ENCODE measurements around the gene NDC1.
A peak's percentile ranks its signal among the peaks of the same experiment; 100 is the strongest.
"Not testable (repeated sequence)": the region's sequence is repeated elsewhere in the genome, so short reads cannot be mapped to it uniquely, and the experiment has no call there.

The NDC1 gene

GRCh38 chr1:53837924-53838653 is at the start of gene NDC1:
Gene NDC1, minus strand, starts transcription at chr1:53838296. Its CDS starts 35 bp downstream, at chr1:53838261.
- DNase-seq (ENCODE audit: low spot score), result peak; percentile 90

DNA sequence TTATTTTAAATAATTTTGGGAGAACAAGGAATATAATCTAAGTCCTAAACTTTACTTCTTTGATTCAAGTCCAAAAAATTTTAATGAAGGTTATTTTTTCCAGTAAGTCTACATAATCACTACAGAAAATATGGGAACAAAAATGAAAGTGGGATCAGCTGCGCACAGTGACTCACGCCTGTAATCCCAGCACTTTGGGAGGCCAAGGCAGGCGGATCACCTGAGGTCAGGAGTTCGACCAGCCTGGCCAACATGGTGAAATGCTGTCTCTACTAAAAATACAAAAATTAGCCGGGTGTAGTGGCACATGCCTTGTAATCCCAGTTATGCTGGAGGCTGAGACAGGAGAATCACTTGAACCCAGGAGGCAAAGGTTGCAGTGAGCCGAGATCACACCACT is 45.5 kb upstream of the NDC1 start:
- not testable (repeated sequence) for DNase-seq (ENCODE audit: low spot score)

GRCh38 chr1:53881853-53882252 is 43.8 kb upstream of the NDC1 start:
- DNase-seq (ENCODE audit: low spot score), result not testable (repeated sequence)

DNA sequence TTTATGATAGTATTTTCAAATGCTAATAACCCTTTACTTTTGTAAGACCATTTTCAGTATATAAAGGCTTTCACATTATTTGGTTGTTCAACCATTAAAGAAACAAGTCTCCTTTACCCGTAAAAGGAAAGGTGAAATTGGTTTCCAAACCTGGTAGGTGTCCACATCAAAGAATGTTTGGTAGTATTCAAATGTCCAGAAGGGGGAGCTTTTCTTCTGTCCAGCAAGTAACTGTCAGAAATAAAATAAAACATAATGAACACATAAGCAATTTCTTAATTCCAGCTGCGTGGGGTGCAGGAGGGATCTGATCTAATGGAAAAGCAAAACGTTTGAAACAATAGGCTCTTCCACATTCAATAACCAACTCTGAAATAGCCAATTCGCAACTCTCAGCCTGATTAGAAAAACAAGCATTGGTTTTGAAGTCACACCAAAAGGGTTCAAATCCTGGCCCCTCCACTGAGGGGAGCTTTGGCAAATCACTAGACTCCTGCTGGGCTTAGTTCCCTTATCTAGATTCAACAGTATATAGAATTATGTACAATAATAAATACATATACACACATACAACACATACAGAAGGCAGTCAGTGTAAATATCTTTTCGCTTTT is 40.5 kb upstream of the NDC1 start:
- DNase-seq (ENCODE audit: low spot score), result peak; percentile 63

- not testable (repeated sequence) for DNase-seq (ENCODE audit: low spot score)
Measured at GRCh38 chr1:53875150-53875549, 37.1 kb upstream of the NDC1 start.

DNA sequence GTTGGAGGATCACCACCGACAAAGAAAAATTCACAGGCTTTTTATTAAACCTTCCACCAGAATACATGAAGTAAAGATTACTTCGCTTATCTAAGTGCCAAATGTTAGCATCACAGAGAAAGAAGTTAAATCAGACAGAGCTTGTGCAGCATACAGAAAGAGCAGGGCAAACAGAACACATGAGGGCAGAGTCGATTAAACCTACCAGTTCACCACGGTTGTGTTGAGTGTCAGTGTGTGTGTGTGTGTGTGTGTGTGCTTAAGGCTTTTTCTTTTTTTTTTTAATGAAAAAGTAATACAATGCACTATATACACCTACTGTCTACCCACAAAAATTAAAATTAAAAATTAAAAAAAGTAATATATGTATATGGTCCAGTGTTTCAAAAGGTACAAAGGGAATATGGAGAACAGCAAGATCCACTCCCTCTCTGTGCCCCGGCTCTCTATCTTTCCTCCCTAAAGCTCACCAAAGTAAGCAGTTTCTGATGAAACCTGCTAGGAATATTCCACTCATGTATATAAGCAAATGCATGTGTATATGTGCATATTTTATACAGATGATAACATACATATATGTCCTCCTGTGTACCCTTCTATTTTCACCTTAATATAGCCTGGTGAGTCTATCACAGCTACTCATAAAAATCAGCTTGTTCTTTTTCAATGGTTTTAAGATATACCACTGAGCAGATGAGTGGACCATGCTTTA is 33.8 kb upstream of the NDC1 start:
- no peak for DNase-seq (ENCODE audit: low spot score)

DNA sequence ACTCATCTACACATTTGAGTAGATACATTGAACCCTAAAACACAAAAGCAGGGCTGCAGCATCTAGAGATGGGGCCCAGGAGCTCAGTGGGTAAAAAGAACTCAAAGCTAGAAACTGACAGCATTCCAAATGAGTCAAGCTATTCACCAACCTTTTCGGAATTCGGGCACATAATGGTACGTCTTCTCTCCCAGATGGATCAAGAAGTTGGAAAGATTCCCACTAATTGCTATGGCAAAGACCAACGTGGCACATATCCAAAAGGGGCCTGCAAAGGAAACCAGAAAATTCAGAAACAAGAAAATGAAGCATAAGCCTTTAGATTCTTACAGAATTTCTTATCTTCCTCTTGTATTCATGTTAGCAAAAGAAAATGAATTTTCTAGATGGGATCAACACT is 33.1 kb upstream of the NDC1 start:
- DNase-seq (ENCODE audit: low spot score), result no peak

GRCh38 chr1:53869454-53870117 is 31.5 kb upstream of the NDC1 start:
- DNase-seq (ENCODE audit: low spot score), result no peak

DNA sequence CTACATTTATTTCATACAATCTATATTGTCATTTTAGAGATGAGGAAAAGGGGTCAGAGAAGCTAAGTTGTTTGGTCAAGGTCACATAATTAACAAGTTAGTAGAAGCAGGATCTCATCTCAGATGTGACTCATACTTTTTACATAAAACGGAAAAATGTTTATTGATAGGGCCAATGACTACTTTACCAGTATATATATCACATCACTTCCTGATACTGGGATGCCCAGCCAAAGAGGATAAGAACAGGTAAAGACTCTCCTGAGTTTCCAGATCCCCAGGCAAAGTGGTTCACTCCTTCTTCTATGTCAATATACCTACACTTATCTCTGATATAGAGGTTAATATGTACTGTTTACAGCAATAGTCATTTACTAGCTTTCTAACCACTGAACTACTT is 30.5 kb upstream of the NDC1 start:
- no peak for DNase-seq (ENCODE audit: low spot score)

GRCh38 chr1:53862507-53862906 is 24.4 kb upstream of the NDC1 start:
- no peak for DNase-seq (ENCODE audit: low spot score)

DNA sequence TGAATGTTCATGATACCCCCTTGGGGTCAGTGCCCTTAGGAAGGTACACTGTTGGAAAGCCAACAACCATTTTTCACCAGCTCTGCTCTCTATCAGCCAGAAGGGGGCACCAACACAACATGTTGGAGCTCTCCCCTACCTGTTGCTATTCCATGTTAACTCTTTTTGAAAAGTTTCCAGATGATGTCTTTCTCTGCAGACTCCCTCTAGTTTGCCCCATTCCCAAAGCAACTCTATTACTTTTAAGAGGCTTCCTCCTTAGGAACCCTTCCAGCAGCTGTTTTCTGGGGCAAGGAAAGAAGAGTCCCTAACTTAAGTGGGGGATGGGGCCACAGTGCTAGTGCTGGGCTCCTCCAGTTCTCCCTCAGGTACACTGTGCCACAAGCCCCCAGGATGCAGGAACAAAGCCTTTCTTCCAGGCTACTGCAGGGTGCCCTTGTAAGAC is 22.9 kb upstream of the NDC1 start:
- peak; percentile 74 for DNase-seq (ENCODE audit: low spot score)

DNA sequence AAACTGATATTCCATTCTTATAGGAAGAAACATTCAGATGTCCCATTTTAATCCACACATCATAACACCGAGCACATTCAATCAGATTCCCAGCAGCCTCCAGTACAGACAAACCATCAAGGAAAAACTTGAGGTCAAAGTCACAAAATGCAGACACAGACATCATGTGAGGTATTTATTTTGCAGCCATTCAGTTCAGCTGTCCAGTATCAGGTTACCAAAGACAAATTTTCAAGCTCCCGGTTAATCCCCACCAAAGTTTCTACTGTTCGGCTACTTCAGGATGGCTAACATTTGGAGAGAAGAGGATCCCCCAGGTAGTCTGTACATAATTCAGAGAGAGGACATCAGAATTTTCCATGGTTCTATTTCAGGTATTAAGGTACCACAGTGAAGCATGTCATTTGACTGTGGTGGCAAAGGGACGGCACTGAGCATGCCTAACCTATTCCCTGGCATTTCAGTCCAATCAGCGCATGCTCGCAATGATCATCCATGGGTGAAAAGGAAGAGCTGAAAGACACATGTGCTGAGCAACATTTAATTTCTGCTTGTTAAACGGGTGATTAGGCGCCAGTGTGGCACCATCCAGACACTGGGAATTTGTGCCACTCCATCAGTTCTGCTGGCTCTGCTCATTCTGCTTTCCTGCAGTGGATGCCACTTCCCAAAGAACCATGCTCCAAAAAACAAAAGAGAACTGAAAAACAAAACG is 13.6 kb upstream of the NDC1 start:
- DNase-seq (ENCODE audit: low spot score), result no peak

DNA sequence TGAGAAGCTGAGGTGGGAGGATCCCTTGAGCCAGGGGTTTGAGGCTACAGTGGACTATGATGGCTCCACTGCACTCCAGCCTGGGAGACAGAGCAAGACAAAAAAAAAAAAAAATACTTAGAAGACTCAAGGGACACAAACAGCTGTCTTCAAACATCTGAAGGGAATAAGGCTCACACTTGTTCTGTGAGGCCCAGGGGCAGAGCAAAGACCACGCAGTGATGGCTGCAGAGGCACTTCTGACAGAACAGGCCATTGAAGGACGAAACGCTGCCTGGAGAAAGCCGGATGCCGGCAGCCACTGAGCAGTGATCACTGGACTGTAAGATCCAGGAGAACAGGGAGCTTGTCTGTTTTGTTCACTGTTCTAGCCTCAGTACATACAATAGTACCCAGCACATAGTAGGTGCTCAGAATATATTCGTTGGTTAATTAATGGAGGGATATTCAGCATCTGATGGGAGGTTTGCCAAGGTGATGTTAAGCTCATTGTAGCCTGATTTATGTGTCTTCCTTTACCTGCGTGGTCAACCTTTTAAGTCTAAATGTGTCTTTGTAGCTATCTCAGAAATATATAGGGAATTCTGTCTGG is 12.1 kb upstream of the NDC1 start:
- no peak for DNase-seq (ENCODE audit: low spot score)

- no peak for DNase-seq (ENCODE audit: low spot score)
Measured at GRCh38 chr1:53847980-53848379, 9.9 kb upstream of the NDC1 start.

- no peak for DNase-seq (ENCODE audit: low spot score)
Measured at GRCh38 chr1:53842347-53842746, 4.3 kb upstream of the NDC1 start.

DNA sequence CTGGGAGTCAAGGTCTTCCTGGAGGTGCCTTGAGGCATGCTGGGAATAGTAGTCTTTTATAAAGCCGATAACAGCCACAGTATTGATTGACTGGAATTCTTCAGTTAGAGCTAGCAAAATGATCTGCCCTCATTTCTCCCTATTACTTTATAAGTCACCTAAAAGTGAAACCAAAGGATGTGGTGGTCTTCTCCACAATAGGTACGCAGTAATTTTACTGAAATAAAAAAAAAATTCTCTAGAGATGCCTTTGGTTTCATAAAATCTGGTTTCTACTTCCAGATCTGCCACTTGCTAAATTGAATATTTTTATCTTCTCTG is 518 bp upstream of the NDC1 start:
- DNase-seq (ENCODE audit: low spot score), result no peak

GRCh38 chr1:53837646-53837923 is 511 bp downstream of the NDC1 start:
- no peak for DNase-seq (ENCODE audit: low spot score)

DNA sequence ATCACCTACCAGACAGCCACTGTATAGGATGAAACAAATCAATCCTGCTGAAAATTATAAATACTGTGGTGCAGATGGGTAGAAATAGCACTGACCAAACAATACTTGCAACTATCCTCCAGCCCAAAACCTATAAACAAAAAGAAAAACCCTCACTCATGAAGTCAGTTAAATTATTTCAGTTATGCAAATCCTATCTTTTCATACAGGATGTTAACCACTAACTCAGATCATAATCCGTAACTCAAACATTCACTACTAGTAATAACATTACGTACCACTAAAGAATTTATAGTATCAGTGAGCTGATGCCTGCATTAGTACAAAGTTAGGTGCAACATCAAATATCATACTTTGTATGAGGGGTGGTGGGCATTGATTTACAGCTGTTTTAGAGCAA is 2.6 kb downstream of the NDC1 start:
- DNase-seq (ENCODE audit: low spot score), result no peak

DNA sequence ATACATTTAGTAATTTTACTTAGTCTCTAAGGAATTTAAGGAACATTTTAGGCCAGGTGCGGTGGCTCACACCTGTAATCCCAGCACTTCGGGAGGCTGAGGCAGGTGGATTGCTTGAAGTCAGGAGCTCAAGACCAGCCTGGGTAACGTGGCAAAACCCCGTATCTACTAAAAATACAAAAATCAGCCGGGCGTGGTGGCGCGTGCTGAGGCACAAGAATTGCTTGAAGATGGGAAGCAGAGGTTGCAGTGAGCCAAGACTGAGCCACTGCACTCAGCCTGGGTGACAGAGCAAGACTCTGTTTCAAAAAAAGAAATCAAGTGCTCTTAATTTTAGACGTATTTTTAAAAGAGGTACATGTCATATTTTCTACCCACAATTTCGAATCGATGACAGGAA is 3.3 kb downstream of the NDC1 start:
- no peak for DNase-seq (ENCODE audit: low spot score)

GRCh38 chr1:53833393-53833792 is 4.7 kb downstream of the NDC1 start:
- no peak for DNase-seq (ENCODE audit: low spot score)

- no peak for DNase-seq (ENCODE audit: low spot score)
Measured at GRCh38 chr1:53826367-53826766, 11.7 kb downstream of the NDC1 start.

DNA sequence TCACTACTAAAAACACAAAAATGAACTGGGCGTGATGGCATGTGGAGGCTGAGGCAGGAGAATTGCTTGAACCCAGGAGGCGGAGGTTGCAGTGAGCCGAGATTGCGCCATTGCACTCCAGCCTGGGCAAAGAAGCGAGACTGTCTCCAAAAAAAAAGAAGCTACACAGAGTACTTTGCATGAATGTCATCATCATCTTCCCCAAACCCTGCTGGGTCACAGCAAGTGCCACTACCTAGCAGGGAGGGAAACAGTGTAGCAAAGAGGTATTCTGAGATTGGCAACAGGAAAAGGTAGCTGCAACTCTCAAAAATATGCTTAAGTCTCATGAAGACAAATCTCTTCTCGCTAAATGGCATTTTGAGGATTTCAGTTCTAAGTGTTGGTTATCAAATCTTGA is 12.8 kb downstream of the NDC1 start:
- DNase-seq (ENCODE audit: low spot score), result no peak

Data from hematopoietic multipotent progenitor cell treated with erythropoietin and hydrocortisone succinate and interleukin-3 and kit ligand, for 17 days (in vitro differentiated cells).